GM19023 (cell line): ENCODE measurements around the gene NUDT4B.
"Not testable (repeated sequence)": the region's sequence is repeated elsewhere in the genome, so short reads cannot be mapped to it uniquely, and the experiment has no call there.

Source experiments
- ATAC-seq: cut with Tn5 transposase; IDR thresholded peaks from one replicate; pipeline ENCODE4 v1.9.1; 2021; ENCODE audit warnings: mild to moderate bottlenecking, moderate library complexity; ENCODE audit not compliant: unreplicated experiment

Gene NUDT4B

DNA sequence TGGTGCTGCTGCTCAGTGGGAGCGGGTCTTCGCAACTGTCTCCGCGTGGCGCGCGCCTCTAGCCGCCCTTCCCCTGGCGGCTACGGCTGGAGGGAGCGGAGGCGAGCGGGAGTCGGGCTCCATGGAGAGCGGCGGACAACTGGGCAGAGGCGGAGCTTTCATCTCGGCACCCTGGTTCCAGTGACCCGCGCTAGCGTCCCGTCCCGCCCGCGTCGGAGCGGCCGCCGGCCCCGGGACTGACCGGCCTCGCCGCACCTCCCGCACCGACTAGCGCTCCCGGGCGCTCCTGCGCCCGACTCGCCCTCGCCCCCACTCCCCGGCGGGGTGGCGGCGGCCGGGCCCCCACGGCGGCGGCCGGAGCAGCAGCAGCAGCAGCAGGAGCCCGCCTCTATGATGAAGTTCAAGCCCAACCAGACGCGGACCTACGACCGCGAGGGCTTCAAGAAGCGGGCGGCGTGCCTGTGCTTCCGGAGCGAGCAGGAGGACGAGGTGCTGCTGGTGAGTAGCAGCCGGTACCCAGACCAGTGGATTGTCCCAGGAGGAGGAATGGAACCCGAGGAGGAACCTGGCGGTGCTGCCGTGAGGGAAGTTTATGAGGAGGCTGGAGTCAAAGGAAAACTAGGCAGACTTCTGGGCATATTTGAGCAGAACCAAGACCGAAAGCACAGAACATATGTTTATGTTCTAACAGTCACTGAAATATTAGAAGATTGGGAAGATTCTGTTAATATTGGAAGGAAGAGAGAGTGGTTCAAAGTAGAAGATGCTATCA lies at the start of gene NUDT4B:
Gene NUDT4B, plus strand, starts transcription at position 212 of the 772 bp plus-strand sequence. Its CDS starts 179 bp downstream, at position 391.
- ATAC-seq: peak; percentile 53

DNA sequence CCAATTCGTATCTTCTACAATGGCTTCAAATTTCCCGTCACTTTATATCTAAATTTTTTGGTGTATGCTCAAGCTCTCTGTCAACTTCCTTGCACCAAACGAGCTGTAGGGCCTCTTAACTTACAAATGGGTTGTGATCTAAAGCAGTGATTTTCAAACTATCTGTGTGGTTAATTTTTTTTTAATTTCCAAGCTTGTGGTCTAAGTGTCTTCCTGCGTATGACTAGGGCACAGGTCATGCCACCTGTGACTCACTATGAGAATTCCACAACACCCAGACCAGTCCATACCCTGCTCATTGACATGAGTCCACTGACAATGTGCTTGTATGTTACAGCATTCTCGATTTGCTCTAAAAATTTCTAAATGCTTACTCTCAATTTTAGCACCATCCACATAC lies 49.2 kb upstream of the NUDT4B start:
- not testable (repeated sequence) for ATAC-seq

DNA sequence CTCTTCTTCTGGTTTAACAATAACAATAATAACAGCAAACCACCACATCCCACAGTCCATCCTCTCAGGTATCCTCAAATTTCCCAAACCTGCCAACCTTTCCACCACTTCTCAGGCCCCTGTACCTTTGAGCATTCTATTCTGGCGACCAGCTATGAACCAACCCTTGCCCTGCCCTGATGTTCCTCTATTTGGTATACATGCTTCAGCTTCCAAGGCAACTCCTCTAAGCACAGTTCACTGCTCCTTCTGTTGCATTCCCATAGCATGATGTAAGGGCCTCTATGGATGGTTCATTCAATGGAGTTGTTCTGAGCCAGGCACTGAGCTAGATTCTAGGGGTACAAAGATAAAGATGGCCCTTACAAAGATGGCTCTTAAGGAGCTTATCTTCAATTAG lies 46.3 kb upstream of the NUDT4B start:
- not testable (repeated sequence) for ATAC-seq

DNA sequence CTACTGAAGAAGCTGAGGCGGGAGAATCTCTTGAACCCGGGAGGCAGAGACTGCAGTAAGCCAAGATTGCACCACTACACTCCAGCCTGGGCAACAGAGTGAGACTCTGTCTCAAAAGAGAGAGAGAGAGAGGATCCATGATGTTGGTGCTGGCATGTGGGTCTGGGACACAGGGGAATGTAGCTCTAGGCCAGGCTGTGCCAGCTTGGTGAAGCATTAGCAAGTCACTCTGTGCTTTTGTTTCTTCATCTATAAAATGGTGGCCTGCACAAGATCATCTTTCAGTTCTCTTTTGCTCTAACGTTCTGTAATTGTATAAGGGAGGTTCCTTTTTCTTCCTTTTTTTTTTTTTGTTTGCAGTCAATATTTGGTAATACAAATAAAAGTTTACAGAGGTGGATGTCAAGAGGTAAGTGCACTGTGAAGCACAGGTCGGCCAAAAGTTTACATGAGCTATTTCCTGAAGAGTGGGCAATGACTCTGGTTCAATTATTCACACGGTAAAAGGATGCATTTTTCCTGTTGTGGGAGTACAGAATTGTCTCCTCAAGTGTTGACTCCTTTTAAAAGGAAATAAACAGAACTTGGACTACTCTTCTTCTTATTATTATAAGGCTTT lies 44.5 kb upstream of the NUDT4B start:
- ATAC-seq: not testable (repeated sequence)

DNA sequence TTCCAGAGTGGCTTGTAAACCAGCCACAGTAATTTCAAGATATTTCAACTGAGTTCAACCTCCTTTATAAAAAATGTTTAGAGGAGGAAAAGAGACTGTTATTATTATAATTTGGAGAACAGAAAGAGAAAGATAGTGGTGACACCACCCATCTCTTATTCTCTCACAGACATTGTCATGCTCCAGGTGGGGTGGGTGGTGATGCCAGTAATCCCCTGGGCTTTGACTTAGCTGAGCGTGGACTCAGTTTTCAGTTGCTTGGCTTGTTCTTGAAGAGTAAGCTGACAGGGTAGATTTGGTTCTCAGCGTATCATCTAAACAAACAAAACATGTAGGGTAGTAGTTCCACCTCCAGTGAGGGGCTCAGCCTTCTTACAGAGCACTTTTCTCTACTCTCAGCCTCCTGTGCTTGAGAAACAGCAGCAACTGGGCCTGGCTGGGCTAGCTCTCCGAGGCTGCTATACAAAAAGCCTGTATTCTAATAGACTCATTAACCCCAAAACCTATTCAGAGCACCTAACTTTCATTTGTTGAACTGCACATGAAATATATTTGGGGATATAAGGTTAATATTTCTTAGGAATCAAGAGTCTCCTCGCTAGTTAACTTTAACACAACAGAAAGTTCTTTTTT lies 43.1 kb upstream of the NUDT4B start:
- not testable (repeated sequence) for ATAC-seq

DNA sequence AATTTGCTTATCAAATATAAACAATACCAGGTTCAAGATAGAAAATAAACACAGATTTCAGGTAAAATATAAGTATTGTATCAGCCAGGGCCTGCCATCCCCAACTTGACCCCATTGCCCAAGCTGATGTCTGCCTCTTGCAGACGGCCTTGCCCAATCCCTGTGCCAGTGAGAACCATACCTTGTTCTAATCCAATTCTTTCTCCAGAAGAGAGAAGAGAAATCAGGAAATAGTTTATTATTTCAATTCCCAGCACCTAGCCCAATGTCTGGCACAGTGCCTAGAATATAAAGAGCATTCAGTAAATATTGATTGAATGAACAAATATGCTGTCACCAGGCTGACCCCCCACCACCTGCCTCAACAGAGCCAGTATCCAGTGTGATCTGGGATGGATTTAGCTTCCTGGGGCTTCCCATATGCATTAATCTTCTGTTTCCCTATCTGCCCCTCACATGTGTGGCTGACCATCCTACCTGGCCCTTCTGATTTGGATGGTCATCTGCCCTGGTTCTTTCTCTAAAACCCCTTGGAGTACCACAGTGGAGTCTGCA lies 39.7 kb upstream of the NUDT4B start:
- not testable (repeated sequence) for ATAC-seq

DNA sequence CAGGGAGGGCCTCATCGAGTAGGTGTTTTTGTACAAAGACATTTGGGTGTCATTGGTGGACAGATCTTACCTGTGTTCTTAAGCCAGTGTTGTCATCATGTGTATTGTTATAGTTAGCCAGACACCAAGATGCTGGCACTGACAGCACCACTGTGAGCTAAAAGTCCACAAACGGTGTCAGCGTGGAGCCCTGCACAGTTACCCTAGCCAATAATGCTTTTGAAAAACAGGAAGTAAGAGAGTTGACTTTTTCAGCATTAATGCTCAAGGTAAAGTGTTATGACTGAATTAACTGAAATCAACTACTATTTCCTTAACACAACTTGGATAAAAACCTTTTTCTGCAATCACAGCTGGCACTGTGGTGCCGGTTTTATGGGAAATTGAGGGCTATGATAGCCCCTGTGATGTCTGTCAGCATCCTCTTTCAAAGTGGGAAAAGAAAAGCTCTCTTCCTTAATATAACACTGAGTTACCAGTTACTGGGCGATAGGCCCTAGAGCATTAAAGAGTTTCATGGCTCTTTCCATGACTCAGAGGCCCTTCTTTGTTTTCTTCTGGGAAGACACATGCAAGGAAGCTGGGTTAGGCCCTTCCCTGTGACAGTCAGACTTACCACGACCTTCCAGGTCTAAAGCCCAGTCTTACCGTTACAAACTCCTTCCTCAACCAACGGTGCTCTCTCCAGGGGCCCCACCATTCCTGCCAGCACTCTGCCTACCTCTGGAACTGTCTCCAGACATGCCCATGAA lies 37.6 kb upstream of the NUDT4B start:
- ATAC-seq: not testable (repeated sequence)

DNA sequence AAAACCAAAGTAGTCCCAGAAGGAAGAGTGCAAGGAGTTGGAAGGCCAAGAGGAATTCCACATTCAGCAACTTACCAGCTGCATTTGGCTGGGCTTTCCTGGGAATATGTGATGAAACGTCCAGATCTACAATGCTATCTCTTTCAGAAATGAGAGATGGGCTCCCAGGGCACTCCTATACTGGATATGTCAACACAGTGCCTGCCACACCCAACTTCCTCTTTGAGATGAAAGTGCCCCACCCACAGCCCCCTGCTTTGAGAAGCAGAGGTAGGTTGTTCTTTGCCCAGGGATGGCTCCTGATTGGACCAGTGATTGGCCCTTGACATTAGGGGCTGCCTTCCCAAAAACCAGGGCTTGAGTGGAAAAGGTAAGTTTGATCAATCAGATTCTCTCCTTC lies 36.2 kb upstream of the NUDT4B start:
- ATAC-seq: not testable (repeated sequence)

DNA sequence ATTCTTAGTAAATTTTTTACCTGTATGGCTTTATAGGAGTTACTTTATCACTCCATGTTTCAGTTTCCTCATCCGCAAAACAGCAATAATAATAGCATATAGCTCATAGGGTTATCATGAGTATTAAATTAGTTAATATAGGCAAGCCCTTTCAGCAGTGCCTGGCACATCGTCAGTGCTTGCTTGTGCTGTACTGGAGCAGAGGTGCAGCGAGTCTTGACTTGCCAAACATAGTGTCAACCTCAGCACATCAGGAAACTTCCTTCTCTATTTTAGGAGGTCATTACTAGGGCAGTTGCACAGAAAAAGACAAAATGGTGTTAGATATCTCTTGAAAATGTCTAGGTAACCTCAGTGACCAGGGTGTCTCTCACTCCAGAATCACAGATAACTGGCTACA lies 33.1 kb upstream of the NUDT4B start:
- not testable (repeated sequence) for ATAC-seq

DNA sequence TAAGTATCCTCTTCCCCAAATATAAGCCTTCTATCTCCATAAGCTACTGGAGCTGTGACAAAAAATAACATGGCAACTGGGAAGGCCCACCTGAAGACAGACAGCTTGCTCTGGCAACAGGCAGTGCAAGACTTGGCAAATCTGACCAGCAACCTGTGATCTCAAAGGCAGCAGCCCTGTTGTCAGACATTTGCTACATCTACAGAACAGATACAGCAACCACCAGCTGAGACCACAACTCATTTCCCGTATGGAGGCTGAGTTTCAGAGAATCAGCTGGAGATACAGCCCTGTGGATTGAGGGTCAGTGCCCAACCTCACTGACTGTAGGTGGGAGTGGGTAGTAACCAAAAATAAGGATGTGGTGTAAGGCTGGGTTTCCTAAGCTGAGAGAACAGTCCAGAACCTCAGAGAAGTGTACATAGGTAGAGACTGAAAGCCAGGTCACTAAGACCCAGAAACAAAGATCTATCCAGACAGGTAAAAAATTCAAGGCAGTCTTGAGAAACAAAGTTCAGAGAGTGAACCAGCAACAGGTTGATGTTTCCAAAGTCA lies 31.5 kb upstream of the NUDT4B start:
- ATAC-seq: not testable (repeated sequence)

DNA sequence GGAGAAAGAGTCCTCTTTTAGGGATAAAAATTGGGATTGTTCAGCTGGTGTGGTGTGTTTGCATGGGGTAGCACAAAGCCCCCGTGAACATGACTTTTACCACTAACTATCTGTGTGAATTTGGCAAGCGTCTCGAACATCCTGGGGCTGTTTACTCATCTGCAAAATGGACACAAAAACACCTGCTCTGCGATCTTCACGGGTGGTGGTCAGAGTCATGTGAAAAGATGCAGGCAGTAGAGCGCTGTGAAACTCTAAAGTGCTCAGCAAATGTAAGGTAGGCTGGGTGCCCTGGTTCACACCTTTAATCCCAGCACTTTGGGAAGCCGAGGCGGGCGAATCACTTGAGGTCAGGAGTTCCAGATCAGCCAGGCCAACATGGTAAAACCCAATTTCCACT lies 27.7 kb upstream of the NUDT4B start:
- ATAC-seq: not testable (repeated sequence)

DNA sequence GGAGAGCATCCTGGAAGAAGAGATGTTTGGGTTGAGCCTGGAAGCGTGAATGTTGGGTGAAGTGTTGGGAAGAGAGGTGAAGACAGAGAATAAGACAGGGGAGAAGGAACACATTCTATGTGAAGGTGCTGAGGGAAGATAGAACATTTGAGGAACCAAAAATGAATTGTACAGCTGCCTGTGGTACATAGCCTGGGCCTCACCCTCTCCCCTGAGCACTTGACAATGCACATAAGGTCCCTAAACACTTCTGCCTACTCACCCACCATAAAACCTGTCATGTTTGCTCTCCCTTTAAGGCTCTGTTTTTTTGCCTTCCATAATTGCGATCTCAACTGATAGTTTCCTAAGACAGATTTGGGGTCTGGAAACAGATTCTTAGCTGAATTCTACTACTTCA lies 25.8 kb upstream of the NUDT4B start:
- ATAC-seq: not testable (repeated sequence)

DNA sequence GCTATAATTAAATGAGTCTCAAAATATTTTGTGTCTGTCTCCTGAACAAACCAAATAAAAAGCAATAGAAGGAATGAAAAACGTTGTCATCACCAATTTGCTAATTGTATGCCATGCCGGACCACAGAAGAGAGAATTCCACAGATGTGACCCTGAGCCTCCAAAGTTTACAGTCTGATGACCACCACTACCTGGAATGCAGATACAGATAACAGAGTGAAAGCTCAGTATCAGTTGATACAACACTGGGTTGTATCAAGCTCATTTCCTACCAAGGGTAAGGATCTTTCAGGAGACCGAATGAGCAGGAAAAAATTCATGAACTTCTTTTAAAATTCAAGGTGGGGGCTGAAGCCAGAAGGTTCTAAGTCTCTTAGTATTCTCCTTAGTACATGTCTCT lies 25.1 kb upstream of the NUDT4B start:
- ATAC-seq: not testable (repeated sequence)

DNA sequence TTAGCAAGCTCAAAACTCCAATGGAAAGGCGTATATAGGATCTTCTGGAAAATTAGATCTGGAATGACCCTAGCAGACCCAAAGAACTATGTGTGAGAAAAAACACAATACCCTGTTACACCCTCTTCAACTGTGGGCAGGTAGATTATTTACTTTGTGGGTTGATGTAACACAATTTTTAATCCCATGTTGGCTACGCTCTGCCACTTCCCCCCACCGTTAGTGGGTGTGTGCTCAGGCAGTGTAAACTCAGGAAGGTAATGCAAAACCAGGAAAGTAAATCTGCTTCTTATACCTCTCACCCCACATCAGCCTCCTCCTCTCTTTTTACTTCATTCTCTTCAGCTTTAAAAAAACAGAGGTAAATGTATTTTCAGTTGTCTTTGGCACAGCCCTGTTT lies 23.7 kb upstream of the NUDT4B start:
- ATAC-seq: not testable (repeated sequence)

DNA sequence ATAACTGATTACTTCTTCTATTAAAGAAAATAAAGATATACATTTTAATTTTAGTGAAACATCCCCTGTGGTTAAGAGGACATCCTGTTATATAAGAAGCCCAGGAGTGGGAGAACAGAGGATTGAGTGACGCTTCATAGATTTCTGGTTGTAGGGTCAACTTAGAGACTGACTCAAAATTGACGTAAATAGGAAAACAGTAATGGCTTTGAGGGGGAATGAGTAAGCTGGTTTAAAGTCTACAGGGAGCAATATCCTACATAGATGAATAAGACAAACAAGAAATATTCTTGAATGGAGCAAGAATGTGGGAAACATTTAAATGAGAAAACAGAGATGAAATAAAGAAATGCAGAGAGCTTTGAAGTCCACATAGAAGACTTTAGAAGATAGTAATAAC lies 20.7 kb upstream of the NUDT4B start:
- ATAC-seq: not testable (repeated sequence)

DNA sequence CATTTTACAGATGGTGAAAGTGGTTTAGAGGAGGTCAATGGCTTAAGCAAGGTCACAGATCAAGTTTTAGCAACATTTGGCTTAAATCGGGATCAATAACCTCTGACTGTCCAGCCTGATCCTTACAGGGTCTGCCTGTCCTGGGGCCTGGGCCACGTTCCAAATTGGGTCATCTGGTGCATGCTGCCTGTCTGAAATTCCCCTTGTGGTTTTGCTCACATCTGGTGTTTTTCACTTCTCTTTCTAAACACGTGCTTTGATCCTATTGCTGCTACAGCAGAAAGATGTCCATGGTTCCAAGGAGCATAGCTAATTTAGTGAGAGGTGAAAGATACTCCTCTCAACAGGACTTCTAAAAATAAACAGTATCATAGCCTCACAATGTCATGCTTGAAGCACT lies 19.4 kb upstream of the NUDT4B start:
- ATAC-seq: peak; percentile 81

DNA sequence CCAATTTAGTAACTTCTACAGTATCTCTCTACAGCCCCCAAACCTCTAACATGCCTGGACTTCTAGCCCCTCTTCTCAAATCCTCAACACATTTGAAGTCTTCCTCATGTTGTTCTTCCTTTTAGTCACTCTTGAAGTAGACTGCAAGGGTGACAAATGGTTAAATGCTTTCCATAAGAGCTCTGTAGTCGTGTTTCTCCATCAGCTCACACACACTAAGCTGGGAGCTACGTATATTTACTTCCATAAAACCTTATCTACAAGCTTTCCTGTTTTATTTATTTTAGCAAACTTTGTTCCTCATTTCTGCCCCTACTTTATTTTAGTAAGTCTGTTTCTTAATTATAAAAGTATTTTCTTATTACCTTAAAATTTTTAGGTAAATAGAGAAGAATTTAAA lies 19.0 kb upstream of the NUDT4B start:
- not testable (repeated sequence) for ATAC-seq

DNA sequence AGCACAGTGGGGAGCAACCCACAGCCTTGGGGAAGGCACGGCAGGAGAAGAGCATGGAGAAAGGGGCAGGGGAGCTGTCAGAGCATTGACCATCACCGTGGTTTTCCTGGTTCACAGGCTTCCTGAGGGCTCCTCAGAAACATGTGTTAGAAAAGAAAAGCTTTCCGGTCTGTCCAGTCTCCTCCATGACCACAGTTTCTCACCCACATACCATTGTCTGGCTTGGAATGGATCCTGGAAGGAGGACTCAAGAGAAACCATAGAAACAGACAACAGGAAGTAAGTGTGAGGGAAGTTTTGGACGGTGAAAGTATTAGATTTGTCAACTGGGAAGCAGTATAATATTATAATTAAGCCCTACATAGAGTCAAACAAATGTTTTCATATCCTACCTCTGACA lies 16.3 kb upstream of the NUDT4B start:
- not testable (repeated sequence) for ATAC-seq

DNA sequence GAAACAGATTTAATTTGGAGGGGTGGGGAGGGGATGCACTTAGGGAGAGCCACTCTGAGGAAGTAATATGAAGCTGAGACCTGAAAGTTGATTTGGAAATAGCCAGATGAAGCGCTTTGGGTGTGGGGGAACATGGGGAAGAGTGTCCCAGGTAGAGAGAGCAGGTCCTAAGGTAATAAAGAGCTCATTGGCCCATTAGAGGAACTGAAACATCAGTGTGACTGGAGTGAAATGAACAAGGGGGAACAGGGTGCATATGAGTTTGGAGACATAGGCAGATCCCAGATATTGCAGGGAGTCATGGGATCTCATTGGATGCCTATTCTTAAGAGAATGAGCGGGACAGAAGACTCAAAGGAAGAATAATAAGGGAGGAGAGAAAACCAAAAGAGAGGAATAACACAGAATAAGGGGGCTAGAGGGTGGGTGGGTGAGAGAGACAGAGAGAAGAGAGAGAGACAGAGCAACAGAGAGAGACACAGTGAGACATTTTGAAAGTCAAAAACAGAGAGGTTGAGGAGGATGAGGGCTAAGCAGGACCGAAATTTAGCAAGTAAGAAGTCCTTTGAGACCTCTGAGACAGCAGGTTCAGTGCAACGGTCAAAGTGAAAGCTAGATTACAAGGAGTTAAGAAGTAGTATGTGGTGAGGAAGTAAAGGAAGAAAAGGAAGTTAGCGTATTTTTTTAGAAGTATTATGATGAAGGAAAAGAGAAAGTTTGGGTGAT lies 14.8 kb upstream of the NUDT4B start:
- ATAC-seq: peak; percentile 61

DNA sequence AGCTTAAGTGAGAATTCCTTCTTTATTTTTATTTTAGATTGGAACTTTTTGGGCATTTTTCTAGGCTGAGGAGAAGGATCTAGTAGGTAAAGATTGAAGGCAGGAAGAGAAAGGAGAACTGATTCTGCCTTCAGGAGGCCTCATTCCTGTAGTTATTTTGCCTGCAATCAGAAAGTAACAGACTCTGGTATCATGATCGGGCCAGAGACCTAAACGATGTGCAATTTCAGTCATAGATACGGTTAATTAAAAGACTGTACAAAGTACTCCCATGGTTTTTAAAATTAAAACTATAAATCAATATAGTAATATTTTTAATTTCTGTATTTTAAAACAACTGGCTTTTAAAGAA lies 14.3 kb upstream of the NUDT4B start:
- ATAC-seq: not testable (repeated sequence)
